Posterior vena cava (tissue), 2 donors: ENCODE measurements around the gene UNC45B. TPM values are rescaled to one million over a fixed set of nuclear protein-coding genes. Genes with fewer than 3 reads are reported as not detected.
"Not testable (repeated sequence)": the region's sequence is repeated elsewhere in the genome, so short reads cannot be mapped to it uniquely, and the experiment has no call there.

ENCODE experiments used
- DNase-seq: peaks from one replicate; pipeline ENCODE4 v3.0.0-alpha.2; 2020; ENCODE audit warnings: low spot score
- intact Hi-C, 2 donors: fragments of 100-400 bp; cut with DNase I; formaldehyde crosslinking; loops; one replicate each; pipeline versions ENCODE4 v1.14.1 to v1.14.2; 2022 to 2023
- total RNA-seq, 2 donors: library from RNA; stranded (reverse); fragmentation: NEBNext Ultra II Directional; extraction: Animal tissue kit (Norgen Biotek cat#: 25700); gene quantifications; one replicate each; pipeline ENCODE4 v1.2.1, GENCODE V29; 2021
- donor health status: DM: yes; HTN: yes; CAD: no.
- donor health status: DM: yes; HTN: yes; CAD: no.

The UNC45B gene
- total RNA-seq, 2 donors from 2014 or later, result not detected

DNA sequence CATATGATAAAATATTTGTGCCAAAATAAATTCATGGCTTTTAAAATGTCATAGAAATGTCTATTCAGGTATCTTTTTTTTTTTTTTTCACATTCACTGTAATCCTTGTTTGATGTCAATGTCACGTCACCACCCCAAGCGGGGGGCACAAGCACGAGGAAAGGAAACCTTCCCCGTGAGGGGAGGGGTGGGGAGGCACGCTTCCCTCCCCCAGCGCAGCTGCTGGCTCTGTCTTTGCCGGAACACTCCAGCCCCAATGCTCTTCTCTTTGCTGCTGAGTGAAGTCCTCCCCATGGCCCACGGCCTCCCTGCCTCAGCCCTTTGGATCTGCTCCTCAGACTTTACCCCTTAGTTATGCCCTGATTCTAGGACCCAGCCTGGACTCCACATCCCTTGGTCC lies 45.1 kb downstream of the UNC45B start:
- intact Hi-C loops, result no loop called here
- no peak for DNase-seq

DNA sequence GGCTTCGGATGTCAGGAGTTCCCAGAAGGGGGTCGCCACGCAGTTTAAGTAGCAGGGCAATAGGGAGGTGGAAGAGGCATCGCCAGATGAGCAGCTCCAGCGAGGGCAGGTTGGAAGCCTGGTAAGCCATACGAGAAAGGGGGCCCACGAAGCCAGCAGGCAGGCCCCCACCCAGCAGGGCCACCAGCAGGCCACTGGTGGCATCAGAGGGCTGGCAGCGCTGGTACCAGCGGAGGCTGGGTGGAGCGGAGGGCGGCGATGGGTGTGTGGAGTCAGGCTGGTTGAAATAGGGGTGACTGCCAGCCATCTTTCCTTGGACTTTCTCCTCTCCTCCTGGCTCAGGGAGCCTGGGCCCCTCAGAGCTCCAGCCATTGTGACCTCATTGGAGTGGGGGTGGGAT lies 46.4 kb downstream of the UNC45B start, which contains the start of gene SLC35G3:
Gene SLC35G3 (minus strand): TSS at position 393 of the 400 bp plus-strand sequence. CDS start 86 bp downstream, at position 307.
- DNase-seq, intact Hi-C loops: not testable (repeated sequence)

DNA sequence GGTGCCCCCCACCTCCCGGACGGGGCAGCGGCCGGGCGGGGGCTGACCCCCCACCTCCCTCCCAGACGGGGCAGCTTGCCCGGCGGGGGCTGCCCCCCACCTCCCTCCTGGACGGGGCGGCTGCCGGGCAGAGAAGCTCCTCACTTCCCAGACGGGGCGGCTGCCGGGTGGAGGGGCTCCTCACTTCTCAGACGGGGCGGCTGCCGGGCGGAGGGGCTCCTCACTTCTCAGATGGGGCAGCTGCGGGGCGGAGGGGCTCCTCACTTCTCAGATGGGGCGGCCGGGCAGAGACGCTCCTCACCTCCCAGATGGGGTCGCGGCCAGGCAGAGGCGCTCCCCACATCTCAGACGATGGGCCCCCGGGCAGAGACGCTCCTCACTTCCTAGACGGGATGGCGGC lies 47.4 kb downstream of the UNC45B start:
- DNase-seq, intact Hi-C loops: not testable (repeated sequence)

DNA sequence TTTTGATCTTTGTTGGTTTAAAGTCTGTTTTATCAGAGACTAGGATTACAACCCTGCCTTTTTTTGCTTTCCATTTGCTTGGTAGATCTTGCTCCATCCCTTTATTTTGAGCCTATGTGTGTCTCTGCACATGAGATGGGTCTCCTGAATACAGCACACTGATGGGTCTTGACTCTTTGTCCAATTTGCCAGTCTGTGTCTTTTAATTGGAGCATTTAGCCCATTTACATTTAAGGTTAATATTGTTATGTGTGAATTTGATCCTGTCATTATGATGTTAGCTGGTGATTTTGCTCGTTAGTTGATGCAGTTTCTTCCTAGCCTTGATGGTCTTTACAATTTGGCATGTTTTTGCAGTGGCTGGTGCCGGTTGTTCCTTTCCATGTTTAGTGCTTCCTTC lies 55.0 kb downstream of the UNC45B start:
- intact Hi-C loops, DNase-seq: not testable (repeated sequence)

DNA sequence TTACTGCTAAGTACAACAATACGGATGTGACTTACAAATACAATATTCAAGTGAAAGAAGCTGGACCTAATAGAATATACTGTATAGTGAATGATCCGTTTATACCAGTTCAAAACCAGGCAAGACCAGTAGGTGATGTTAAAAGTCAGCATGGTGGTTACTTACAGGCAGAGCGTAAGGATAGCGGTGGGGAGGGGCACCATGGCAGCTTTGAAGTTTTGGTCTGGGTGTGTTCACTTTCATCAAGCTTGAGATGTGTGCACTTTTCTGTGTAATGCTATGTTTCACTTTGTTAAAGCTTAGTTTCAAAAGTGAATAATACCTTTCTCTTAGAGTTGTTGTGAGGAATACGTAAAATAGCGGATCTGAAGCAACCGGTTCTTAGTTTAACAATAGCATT lies 63.1 kb downstream of the UNC45B start:
- intact Hi-C loops, result no loop called here
- DNase-seq, result no peak

DNA sequence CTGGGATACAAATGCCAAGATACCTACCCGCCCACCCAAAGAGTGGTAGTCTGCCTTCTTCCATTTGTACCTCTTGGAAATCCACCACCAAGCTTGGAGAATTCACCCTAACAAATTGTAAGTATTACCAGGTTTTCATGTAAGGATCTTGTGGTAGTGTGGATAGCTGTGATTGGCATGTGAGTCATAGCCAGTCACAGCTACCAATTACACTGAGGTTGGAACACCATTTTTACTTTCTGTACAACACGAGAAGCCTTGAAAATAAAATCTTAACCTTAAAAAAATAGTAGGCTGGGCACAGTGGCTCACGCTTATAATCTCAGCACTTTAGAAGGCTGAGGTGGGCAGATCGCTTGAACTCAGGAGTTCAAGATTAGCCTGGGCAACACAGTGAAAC lies 65.1 kb downstream of the UNC45B start:
- intact Hi-C loops, result no loop called here

DNA sequence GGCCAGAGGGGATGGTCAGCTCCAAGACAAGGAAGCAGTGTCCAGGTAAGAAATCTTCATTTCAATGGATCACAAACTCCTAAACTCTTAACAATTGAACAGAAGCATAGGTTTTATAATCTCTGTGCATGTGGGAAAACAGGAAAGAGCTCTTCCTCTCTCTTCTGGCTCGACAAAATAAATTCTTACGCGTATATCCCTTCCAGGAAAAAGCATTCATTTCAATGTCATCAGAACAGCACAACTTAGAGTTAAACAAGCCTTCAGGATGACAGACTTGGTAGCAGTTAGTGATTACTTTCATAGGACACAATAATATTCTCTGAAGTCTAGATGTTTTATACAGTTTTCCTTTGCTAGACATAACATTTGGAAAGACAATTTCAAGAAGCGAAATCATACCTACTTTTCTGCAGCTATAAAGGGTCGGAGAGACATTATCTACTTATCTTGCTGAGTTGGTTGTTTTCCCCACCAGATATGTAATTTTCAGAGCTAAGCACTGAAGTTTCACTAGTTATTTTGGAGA lies 65.9 kb downstream of the UNC45B start:
- no peak for DNase-seq
- intact Hi-C loops, result no loop called here

More for the DNA sequence above, 65.1 kb downstream of the UNC45B start:
- no peak for DNase-seq

DNA sequence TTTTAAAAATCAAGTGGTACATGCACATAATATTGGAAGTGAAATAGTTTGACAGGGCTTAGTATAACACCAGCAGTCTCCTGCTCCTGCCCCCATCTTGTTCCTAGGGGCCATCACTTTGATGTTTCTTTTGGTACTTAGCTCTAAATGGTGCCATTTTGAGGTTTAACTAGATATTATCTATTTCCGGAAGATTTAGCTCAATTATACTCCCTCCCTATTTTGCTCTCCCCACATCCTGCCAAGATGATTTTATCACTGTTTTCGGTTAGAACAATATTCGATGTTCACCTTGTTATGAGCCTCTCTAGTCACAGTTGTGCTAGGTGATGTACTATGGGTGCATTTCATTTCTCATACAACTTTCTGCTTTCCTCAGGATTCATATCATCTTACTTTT lies 66.6 kb downstream of the UNC45B start:
- intact Hi-C loops, result no loop called here
- DNase-seq, result no peak

DNA sequence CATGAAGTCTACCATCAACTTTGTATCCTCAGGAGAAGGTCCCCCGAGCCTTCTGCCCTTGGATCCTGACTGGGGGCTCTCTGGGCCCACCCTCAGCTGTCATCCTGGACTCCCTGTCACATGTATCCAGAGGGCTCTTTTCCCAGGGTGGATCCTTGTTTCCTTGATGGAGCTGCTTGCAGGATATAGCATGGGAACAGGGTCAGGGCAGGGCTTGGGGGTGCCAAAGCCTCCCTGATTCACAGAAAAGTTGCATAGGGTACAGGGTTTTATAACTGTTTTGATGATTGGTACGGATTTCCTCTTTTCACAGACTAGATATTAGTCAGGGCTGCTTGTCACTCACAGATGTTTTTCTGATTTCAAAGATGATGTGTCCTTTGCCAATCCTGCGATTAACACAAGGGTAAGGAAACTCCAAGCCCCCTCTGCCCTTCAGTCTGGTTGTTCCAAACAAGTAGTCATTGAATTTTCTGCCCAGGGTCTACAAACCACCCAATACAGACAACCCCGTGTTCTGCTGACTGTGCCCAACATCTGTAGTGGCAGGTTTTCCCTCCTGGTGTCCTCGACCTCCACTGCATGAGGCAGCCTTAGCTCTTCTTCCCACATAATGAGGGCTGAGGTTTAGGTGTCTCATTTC lies 67.1 kb downstream of the UNC45B start:
- intact Hi-C loops, result no loop called here
- DNase-seq, result no peak

DNA sequence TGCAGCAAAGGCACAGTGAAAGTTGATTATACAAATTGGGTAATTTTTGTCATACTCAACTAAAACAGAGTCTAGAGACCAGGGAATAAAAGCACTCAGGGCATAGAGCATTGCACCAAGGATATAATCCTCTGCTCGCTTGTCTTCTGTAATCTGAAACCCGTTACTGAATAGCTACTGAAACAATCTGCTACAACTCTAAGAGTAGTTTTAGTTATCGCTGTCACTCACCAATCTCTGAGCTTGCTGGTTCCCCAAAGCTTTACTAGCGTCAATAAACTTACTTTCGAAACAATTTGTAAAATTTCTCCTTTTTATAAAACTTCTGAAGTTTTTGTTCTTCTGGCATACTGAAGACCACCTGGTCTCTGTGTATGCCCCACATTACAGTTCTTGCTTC lies 69.5 kb downstream of the UNC45B start:
- intact Hi-C loops, result no loop called here
- no peak for DNase-seq

DNA sequence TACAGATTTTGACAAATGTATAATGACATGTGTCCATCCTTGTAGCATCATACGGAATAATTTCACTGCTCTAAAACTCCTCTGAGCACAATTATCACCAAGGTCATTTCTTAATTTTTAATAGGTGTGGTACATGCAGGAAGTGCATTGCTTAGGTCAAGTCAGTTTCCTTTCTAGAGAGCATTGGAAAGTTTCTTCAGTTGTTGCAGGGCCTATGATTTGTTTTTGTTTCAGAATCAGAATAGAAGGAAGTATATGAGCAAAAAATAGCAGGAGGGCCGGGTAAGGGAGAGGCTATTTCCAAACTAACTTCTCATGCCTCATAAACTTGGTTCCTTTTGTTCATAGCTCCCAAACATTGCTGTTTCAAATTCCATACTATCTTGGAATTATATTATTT lies 71.3 kb downstream of the UNC45B start:
- intact Hi-C loops, result no loop called here
- DNase-seq, result no peak

DNA sequence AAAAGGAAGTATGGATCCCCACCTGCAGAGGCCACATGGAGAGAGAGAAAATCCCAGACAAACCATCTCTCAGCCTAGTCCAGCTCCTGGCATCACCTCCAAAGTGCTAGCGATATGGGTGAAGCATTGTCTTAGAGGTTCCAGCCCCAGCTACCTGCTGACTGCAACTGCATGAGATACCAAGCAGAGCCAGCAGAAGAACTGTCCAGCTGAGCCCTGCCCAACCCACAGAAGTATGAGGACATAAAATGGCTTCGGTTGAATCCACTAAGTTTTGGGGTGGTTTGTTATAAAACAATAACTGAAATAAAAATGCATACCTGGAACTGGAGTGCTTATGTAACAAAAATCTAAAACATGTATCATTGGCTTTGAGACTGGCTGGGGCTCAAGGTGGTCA lies 74.8 kb downstream of the UNC45B start:
- intact Hi-C loops, result loop anchor here in 1 of 2 donors (10.0 kb wide), 1 partner anchor 1372 kb away; the partner anchor contains the start of gene DHRS11
- DNase-seq, result no peak

DNA sequence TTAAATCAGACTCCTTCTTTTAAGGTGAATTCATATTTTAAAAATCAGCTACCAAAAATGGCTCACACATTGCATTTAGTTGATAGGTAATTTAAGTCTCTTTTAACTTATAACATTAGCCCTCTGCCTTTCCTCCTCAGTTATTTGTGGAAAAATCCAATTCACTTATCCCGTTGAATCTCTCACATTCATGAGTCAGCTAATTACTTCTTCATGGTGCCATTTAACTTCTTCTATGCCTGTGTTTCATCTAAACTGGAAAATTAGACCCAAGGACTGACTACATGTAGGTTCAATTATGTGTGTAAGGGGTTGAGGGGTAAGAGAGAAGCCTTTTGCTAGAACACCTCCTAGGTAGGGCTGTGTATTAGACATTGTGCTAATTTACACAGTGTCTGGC lies 76.8 kb downstream of the UNC45B start:
- intact Hi-C loops, result loop anchor here in 1 of 2 donors (10.0 kb wide), 1 partner anchor 1370 kb away; the partner anchor contains the start of gene DHRS11
- DNase-seq, result no peak

DNA sequence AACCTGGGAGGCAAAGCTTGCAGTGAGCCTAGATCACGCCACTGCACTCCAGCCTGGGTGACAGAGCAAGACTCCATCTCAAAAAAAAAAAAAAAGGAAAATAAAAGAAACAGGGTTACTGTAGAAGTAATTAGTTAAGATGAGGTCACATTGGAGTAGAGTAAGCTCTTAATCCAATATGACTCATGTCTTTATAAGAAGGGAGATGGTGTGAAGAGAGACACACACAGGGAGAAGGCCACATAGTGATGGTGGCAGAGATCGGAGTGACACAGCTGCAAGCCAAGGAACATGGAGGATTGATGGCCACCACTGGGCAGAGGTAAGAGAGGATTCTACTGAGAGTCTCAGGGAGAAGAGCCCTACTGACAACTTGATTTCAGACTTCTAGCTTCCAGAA lies 79.9 kb downstream of the UNC45B start:
- DNase-seq, result no peak
- intact Hi-C loops, result loop anchor here in 1 of 2 donors (10.0 kb wide), 1 partner anchor 1367 kb away; the partner anchor contains the start of gene DHRS11

DNA sequence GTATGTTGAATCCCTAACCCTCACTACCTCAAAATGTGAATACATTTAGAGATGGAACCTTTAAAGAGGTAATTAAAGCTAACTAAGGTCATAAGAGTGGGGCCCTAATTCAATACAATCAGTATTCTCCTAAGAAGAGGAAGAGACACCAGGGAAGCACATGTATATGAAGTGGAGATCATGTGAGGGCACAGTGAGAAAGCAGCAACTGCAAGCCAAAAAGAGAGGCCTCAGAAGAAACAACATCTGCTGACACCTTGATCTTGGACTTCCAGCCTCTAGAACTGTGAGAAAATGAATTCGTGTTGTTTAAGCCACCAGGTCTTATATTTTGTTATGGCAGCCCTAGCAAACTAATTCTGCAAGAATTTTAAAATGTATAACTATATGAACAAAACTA lies 82.0 kb downstream of the UNC45B start:
- intact Hi-C loops, result loop anchor here in 1 of 2 donors (10.0 kb wide), 1 partner anchor 1365 kb away; the partner anchor contains the start of gene DHRS11
- no peak for DNase-seq

DNA sequence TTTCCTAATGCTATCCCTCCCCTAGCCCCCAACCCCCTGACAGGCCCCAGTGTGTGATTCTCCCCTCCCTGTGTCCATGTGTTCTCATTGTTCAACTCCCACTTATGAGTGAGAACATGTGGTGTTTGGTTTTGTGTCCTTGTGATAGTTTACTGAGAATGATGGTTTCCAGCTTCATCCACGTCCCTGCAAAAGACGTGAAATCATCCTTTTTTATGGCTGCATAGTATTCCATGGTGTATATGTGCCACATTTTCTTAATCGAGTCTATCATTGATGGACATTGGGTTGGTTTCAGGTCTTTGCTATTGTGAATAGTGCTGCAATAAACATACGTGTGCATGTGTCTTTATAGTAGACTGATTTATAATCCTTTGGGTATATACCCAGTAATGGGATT lies 86.7 kb downstream of the UNC45B start:
- intact Hi-C loops, DNase-seq: not testable (repeated sequence)

DNA sequence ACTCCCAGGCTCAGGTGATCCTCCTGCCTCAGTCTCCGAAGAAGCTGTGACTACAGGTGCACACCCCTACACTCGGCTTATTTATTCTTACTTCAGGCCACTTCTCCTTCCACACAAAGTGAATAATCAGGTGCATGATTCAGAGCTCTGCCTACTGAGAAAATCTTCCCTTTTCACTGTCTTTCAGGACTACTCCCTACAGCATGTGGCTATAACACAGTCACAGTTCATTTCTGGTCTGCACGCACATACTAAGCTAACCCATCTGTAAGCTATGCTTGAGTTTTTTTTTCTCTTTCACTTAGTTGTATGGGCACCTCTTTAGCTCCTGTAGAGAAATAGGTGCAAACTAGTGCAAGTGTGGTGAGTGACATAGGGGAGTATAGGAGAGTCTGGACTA lies 87.7 kb downstream of the UNC45B start:
- intact Hi-C loops, result no loop called here
- no peak for DNase-seq

DNA sequence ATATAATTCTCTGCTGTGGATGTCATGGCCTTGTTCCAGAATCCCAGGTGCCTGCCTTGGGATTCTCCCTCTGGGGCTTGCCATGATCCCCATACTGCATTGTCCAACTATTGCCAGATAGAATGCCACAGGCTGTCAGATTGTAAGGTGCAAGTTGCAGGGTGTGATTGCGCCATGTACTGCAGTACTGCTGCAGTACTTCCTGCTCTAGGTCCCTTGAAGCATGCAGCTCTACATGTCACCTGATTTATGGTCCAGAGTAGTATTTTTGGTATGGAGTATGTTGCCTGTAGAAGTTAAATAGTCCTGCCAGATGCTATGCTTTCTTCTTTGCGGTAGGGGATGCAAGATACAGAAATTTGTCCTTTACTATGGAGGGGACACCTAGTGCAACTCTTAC lies 88.3 kb downstream of the UNC45B start:
- DNase-seq, result no peak
- intact Hi-C loops, result no loop called here

DNA sequence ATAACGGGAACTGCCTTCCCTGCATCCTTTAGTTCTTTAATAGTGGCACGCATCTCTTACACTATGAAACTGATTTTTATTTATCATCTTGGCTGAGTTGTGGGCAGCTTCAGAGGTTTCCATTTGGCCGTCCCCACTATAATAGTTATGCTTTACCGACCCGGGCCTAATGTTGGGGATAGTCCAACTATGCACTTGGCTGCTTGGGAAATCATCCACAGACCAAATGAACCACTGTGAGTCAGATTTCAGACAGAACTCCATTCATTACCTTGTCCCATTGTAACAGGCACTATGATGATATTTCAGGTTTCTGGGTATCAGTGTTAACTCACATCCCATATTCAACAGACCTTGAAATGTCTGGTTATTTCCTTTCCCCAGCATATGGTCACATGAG lies 89.2 kb downstream of the UNC45B start:
- no peak for DNase-seq
- intact Hi-C loops, result no loop called here

DNA sequence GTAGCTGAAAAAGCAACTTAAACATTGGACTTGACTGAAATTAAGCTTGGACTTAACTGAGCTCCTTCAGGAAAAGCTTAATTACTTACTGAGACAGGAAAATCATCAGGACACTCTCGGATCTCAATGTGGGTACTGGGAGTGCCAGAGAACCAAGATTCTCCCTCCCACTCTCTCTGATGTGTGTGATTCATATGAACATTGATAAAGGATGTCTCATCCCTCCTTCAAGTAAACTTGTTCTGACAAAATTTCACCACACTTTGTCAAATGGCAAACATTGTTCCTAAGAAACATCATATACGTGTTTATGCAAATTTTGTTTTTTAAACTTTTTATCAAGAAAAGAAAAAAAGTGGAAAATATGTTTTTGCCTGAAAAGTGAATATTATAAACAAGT lies 91.2 kb downstream of the UNC45B start:
- intact Hi-C loops, result no loop called here
- DNase-seq, result no peak
